K562 (cell line): ENCODE data around the gene COL25A1. TPM values are rescaled to one million over a fixed set of nuclear protein-coding genes. Genes with fewer than 3 reads are reported as not detected.
A peak's percentile ranks its signal among the peaks of the same experiment; 100 is the strongest.

ENCODE experiments used
- ARHGAP35 ChIP-seq: fragments of 450-650 bp; IDR thresholded peaks from 2 replicates; pipeline ENCODE4 v1.6.1; 2018; ENCODE audit not compliant: partially characterized antibody
- CEBPZ ChIP-seq: fragments of 150-350 bp; IDR thresholded peaks from 2 replicates; pipeline ENCODE4 v1.6.1; 2014; ENCODE audit warnings: low read depth, mild to moderate bottlenecking, low read length, borderline replicate concordance
- CSDE1 ChIP-seq, 2 experiments: fragments of 450-650 bp; IDR thresholded peaks; 2 replicates each; pipeline ENCODE4 v1.6.1; 2016; ENCODE audit warnings: mild to moderate bottlenecking in 1 of 2
- ETV5 ChIP-seq: sonication (generic); formaldehyde crosslinking; IDR thresholded peaks from 2 replicates; pipeline ENCODE4 v1.4.0; 2020; ENCODE audit warnings: low read depth, mild to moderate bottlenecking, missing genetic modification reagents
- FOSL1 ChIP-seq: fragments of 200-800 bp; sonication (Bioruptor generic); conservative IDR thresholded peaks from 2 replicates; pipeline ENCODE4 v1.6.1; 2016; ENCODE audit warnings: missing genetic modification characterization, missing compliant biosample characterization
- FOXJ3 ChIP-seq: sonication (generic); formaldehyde crosslinking; IDR thresholded peaks from 2 replicates; pipeline ENCODE4 v1.4.0; 2020; ENCODE audit warnings: mild to moderate bottlenecking, missing genetic modification reagents
- MYNN ChIP-seq, 2 experiments: sonication (generic); formaldehyde crosslinking in 1 of 2; IDR thresholded peaks; 2 replicates each; pipeline versions ENCODE4 v1.5.0 to v1.6.1; 2016 to 2020; ENCODE audit warnings: antibody characterized with exemption in 1 of 2, missing genetic modification reagents in 1 of 2
- NFATC3 ChIP-seq: fragments of 450-650 bp; IDR thresholded peaks from 2 replicates; pipeline ENCODE4 v1.6.1; 2017; ENCODE audit warnings: mild to moderate bottlenecking
- PRDM10 ChIP-seq: fragments of 450-650 bp; IDR thresholded peaks from 2 replicates; pipeline ENCODE4 v1.6.1; 2018; ENCODE audit not compliant: partially characterized antibody
- RBM34 ChIP-seq: fragments of 200-400 bp; formaldehyde crosslinking; IDR thresholded peaks from 2 replicates; pipeline ENCODE4 v1.6.1; 2018; ENCODE audit warnings: low read length, borderline replicate concordance; ENCODE audit not compliant: insufficient read depth
- TCF7 ChIP-seq: sonication (generic); IDR thresholded peaks from 2 replicates; pipeline ENCODE4 v1.6.1; 2016; ENCODE audit warnings: antibody characterized with exemption, borderline replicate concordance
- XRCC4 ChIP-seq: IDR thresholded peaks from one replicate; pipeline ENCODE4 v1.6.1; 2011; ENCODE audit not compliant: insufficient read depth, insufficient read length; ENCODE audit errors: extremely low read depth
- ZBTB33 ChIP-seq: sonication (generic); formaldehyde crosslinking; IDR thresholded peaks from 2 replicates; pipeline ENCODE4 v1.8.1; 2023; ENCODE audit warnings: mild to moderate bottlenecking, missing genetic modification reagents
- ZFPM2 ChIP-seq: fragments of 250-450 bp; sonication (Bioruptor Pico); IDR thresholded peaks from 2 replicates; pipeline ENCODE4 v1.5.1; 2022; ENCODE audit warnings: mild to moderate bottlenecking
- ZKSCAN3 ChIP-seq: fragments of 250-450 bp; sonication (Bioruptor Pico); IDR thresholded peaks from 2 replicates; pipeline ENCODE4 v1.4.0; 2020
- ZNF282 ChIP-seq: sonication (generic); formaldehyde crosslinking; IDR thresholded peaks from 2 replicates; pipeline ENCODE4 v1.8.1; 2023; ENCODE audit warnings: missing genetic modification reagents
- ZNF347 ChIP-seq: fragments of 450-650 bp; formaldehyde crosslinking; IDR thresholded peaks from 2 replicates; pipeline ENCODE4 v1.4.0; 2020; ENCODE audit warnings: low read depth, mild to moderate bottlenecking, moderate library complexity
- ZNF444 ChIP-seq: fragments of 250-450 bp; sonication (Bioruptor Pico); IDR thresholded peaks from 2 replicates; pipeline ENCODE4 v1.4.0; 2020; ENCODE audit warnings: mild to moderate bottlenecking, moderate library complexity
- polyA plus RNA-seq, 8 experiments: library from polyadenylated mRNA; depleted of rRNA in 4 of 8; stranded (reverse) in 5 of 8; unstranded in 3 of 8; fragments of >200 nt; fragmentation: Nextera tagmentation in 2 of 8; fragmentation: Illumina TruSeq in 1 of 8; extraction: Ambion mirVana in 2 of 8; extraction: Trizol in 1 of 8; gene quantifications; 2 replicates each; pipeline versions ENCODE4 v1.2.1 to v1.2.3, GENCODE V29; 2011 to 2014; ENCODE audit warnings: inconsistent platforms in 1 of 8, missing spikeins in 1 of 8
- total RNA-seq, 7 experiments: library from RNA; depleted of rRNA in 6 of 7; stranded (reverse); fragments of >200 nt in 6 of 7; fragmentation: Illumina TruSeq in 2 of 7; extraction: Trizol in 2 of 7; gene quantifications; 2 replicates each; pipeline versions ENCODE4 v1.2.1 to v1.2.3, GENCODE V29; 2011 to 2021; ENCODE audit warnings: low replicate concordance in 1 of 7
- TF ChIP-seq, protein P1 (sequence below): fragments of 250-450 bp; sonication (Bioruptor Pico); IDR thresholded peaks from 2 replicates; pipeline ENCODE4 v1.5.1; 2021; ENCODE audit warnings: mild to moderate bottlenecking

COL25A1 gene
- total and polyA plus RNA-seq, 9 of the 15 experiments (the other 6 are each of a cell fraction or from before 2014, with no cell fraction given): 0.03 to 0.62 (median 0.27) TPM

DNA sequence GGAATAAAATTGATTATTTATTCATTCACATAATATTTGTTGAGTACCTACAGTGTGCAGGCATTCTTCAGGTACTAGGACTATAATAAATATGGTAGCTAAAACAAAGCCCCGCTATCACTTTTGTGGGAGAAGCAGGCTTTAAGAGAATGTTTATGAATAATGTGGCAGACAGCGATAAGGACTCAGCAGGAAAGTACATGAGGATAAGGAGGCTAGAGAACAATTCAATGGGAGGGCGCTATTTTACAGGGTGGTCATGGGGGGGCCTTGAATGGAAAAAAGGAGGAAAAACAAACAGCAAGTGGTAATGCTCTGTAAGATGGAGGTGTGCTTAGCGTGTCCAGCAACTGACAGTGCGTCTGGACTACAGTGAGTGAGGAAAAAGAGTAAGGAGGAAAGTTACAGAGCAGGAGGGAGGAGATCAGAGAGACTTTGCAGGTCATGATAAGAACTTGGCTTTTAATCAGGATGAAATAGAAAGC, 275.4 kb downstream of the COL25A1 start (continued):
- TF ChIP-seq ETV5 (CRISPR knock-in tag) (no peak), ZNF347 (CRISPR knock-in tag) (no peak), ARHGAP35 (no peak), FOXJ3 (no peak), MYNN (IDR thresholded peaks at IDR 0.05) (no peak), MYNN (CRISPR knock-in tag; IDR thresholded peaks at IDR 0.05) (no peak), CSDE1 (IDR thresholded peaks at IDR 0.05) (no peak), FOSL1 (tag) (no peak; the same call in 1 of the 2 replicates), ZNF444 (CRISPR knock-in tag) (no peak), PRDM10 (peak; percentile 50), ZKSCAN3 (no peak), TCF7 (no peak), ZNF282 (CRISPR knock-in tag) (no peak), RBM34 (no peak), ZFPM2 (CRISPR knock-in tag) (no peak), XRCC4 (no peak), ZBTB33 (no peak), CEBPZ (no peak), NFATC3 (no peak; the same call in 1 of the 2 replicates)
- TF ChIP-seq, protein P1, sequence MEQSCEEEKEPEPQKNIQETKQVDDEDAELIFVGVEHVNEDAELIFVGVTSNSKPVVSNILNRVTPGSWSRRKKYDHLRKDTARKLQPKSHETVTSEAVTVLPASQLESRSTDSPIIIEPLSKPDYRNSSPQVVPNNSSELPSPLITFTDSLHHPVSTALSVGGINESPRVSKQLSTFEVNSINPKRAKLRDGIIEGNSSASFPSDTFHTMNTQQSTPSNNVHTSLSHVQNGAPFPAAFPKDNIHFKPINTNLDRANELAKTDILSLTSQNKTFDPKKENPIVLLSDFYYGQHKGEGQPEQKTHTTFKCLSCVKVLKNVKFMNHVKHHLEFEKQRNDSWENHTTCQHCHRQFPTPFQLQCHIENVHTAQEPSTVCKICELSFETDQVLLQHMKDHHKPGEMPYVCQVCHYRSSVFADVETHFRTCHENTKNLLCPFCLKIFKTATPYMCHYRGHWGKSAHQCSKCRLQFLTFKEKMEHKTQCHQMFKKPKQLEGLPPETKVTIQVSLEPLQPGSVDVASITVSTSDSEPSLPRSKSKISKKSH (CRISPR knock-in tag): no peak
